T1000 (cell line): ENCODE measurements around the gene DSCAML1.

ENCODE experiments used
- DNase-seq: peaks from one replicate; lab custom pipeline; 2025; ENCODE audit warnings: mixed read lengths; lab: John Stamatoyannopoulos, UW

DSCAML1 gene

DNA sequence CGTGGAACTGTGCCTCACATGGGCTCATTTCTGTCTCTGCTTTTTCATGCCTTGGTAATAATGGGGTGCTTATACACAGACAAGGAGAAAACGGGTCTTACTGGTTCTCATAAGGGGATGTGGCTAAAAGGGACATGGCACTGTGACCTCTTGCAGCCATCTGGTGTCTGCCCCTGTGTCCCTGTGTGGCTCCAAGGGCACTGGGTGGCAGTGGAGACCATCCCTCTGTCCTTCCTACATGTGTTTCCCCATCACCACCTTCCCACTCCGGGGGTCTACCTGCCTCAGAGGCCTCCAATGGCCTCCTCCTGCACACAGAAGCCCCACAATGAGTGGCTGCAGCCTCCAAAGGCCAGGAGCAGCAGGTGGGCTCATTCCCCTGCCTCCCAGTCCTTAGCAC lies 248.1 kb downstream of the DSCAML1 start:
- no peak for DNase-seq

DNA sequence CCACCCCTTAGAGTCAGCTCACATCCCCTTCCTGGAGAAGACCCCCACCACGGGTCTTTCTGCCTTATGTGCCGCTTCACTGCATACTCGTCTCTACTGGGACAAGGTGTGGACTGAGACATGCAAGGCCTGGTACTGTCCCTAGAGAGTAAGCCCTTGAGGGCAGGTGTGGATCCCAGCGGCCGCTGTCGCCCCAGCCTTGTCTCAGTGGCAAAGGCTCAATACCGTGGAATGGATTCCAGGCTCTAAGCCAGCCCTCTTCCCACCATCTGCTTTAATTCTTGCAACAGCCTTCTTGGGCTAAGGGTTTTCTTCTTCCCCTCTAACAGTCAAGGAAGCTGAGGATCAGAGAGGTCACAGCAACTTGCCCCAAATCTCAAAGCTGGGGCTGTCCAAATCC lies 249.1 kb downstream of the DSCAML1 start:
- no peak for DNase-seq

DNA sequence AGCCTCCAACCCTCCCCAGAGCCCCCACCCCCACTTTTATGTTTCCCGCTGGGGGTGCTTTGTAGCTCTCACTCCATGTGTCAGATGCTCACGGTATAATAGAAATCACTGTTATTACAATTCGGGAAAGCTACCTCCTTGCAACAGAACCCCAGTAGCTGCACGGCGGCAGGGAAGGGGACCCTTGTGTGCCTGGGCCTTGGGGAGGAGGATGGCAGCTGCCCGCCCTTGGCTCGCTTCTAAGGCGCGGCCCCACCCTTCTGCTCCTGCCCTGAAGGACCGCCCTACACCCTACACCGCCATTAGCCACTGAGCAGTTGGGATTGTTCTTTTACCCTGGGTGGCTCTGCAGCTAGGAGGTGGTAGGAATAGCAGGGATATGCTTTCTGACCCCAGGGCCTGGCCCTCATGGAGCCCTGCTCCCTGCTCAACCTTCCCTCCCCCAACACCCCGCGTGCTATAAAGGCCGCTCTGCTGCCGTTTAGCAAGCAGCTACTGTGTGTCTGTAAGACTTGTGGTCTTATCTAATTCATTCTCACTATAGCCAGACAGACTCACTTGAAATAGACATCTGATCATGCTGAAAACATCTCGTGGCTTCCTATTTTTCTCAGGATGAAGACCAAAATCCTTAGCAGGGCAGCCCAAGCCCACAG lies 249.7 kb downstream of the DSCAML1 start:
- DNase-seq: no peak

DNA sequence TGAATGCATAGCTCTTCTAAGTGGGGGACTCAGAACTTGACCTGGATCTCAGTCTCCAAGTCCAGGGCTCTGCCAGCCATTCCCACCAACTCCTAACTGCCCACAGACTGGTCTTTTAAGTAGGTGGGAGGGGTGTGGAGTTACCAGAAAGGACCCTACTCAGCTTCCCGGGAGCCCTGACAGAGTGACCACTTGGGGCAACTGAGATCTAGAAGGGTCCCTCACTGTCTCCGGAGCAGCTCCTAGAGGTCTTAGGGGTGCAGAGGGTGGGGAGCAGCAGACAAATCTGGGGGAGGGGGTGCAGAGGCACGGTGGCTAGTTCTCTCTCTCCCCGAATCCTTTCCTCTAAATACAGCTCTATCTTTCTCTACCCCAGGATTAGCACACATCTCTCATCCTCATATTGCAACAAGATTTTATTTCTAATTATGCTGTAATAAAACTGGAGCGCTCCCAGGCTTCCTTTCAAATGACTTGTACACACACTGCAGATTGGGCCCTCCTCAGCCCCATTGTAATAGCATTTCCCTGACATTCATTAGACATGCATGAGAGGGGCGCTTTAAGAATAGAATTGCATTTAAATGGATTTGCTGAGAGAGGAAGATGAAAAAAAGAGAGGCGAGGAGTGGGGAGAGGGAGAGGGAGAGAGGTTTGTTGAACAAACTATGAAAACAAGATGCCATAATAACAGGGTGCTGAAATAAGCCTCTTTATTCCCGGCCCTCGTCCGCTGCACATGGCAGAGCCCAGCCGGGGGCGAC lies 250.4 kb downstream of the DSCAML1 start:
- no peak for DNase-seq

DNA sequence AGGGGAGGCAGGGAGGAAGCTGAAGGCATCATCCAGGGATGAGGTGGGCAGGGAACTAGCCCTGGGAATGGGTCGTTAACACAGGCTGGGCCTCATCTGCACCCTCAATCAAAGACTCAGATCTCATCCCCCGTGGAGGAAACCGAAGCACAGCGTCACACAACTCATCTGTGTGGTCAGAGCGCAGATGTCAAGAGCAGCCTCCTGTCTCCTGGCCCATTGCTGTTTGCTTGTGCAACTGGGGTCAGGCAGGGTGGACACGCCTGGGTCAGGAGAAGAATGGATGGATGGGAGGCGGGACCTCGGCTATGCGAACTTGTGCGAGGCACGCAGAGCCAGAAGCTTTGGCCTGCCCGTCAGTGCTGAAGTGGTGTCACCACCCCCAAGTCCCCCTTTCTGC lies 251.3 kb downstream of the DSCAML1 start:
- no peak for DNase-seq

DNA sequence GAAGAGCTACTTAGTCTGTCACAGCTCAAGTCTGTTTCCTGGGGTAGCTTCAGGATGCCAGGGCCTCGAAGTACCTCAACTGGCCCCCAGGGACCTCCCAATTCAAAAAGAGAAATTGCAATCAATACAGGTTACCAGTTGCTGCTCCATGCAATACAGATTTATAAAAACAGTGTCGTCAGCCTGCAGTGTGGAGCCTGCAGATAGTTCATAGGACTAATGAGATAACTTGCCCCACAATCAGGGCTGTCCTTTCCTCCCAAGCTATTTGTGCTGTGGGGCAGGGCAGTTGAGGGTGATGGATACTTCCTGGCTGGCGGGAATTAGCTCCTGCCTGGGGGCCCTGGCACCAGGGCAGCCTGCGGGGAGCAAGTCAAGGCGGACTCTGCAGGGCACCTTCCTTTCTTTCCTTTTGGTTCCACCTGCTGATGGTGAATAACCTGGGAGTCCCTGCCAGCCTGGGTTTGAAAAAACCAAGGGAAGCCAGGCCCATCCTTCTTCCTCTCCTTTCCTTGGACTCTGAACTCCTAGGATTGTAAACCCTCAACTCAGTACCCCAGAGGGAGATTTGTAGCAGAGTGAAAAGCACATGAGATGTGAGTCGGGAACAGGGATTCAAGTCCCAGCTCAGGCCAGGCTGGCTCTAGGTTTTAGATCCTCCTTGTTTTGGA lies 252.8 kb downstream of the DSCAML1 start:
- DNase-seq: no peak

DNA sequence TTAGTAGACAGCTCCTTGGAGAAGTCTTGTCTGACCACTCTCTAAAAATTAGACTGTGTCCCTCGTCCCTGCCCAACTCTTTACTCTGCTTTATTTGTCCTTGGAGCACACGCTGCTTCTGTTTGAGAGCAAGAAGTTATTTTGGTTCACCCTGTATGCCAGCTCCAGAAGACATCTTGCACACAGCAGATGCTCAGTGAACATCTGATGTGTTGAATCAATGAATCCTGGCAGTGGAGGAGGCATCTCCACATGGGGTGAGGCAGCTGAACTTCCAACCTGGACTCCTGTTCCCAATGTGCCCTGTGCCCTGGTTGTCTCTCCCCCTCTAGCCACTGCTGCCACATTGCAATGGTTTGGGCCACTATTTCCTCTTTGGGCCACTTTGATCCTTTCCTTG lies 255.8 kb downstream of the DSCAML1 start:
- DNase-seq: no peak

DNA sequence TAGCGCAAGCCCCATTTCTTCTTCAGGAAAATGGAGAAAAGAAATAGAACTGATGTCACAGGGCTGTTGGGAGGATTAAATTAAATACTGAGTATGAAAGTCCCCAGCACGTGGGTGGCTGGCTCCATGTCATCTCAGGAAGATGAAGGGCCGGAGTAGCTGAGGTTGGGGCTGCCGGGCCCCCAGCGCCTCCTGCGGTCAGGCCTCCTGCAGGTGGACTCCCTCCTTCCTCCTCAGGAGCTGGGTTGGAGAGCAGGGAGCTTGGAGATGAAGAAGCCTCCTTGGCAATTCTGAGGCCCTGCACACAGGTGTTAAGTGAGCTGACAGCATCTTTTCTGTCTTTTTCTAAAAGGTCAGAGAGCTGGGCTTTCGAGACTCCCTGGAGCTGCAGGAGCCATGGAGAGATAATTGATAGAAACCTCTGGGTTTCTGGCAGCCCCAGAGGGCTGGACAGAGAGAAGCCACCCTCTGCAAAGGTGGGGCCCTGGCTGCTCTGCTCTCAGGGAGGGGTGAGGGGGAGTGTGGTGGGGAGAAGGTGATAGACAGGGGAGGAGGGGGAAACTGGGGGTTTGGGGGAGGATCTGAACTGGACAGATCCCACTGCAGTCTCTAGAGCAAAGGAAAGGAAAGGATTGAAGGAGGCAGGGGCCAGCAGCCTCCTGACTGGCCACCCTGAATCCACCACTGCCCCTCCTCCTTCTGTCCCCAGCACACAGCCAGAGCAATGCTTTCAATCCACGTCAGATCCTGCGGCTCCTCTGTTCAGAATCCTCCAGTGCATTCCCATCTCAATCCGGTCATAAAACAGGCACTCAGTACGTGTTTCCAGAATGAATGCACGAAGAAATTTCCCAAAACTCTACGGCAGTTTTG lies 258.5 kb downstream of the DSCAML1 start:
- no peak for DNase-seq

DNA sequence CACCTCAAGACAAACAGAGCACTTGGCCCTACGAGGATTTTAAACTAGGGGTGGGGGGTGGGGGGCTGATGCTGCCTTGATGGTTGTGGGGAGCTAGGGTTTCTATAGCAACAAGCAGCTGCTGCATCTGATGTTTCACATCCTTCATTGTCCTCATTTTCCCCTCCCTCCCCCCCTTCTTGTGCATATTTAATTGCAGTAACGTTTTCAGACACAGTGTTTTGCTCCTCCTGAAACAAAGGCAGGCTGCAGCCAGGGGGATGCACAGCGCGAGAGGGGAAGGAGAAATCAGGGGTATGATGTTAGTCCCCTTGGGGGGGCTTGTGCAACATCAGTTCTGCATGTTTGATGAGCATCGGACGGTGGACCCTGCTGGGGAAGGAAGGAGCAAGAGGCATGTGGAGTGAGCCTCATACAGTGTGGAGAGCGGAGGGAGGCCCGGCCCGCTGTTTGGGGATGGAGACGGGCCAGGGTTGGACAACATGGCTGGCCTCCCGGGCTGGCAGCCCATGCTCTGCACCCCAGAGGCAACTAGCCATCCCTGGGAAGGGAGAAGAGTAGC lies 261.1 kb downstream of the DSCAML1 start:
- no peak for DNase-seq

DNA sequence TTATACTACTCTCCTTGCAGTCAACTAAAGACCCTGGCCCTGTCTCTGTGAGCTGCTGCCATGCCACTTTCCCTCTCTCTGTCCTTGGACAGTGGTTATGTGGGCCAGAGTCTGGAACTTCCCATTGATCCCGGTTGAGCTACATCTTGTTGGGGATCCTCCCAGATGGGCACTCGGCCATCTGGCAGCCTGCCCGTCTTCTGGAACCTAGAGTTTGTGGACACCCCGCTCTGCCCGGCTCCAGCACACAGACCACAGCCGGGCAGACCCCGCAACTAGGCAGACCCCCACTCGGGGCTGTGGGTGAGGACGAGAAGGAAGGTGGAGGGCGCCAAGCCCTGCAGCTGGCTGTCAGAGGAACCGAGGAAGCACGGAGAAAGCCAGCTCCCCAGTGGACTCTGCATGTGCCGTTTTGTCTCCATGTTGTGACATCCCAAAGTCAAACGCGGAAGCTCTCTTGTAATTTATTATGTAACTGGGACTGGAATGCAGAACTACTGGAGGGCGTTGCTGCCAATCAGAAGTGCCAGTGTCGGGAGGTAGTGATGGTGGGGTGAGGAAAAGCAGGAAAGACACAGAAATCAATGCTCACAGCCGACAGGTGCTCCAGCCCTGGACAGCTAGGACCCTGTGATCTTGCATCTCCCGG lies 261.7 kb downstream of the DSCAML1 start:
- no peak for DNase-seq

DNA sequence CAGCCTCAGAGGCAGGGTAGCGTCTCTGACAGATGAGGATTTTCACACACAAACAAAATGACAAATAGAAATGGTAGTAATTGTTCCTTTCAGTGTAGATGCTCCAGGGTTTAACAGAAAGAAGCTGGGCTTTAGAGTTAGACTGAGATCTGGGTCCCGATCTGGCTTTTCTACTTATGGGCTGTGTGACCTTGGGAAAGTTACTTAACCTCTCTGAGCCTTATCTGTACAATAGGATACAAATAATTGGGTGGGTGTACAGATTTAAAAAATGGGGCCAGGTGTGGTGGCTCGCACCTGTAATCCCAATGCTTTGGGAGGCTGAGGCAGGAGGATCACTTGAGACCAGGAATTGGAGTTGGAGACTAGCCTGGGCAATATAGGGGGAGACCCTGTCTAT lies 264.4 kb downstream of the DSCAML1 start:
- no peak for DNase-seq

DNA sequence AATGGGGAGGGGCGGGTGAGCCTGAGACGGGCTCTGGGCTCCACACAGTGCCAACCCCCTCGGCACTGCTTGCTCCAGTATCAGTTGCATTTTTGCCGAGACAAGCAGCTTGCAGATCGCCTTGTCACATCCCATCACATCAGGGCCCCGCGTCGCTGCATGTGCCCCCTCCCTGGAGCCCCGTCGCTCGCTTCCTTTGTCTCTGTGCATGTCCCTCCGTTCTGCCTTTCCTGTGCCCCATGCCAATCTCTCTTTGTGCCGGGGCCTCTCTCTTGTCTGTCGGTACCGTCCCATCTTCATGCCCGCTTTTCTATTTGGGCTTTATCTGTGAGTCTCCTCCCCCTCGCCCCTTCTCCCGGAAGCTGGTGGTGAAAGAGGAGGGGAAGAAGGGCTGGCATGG lies 267.2 kb downstream of the DSCAML1 start:
- no peak for DNase-seq

DNA sequence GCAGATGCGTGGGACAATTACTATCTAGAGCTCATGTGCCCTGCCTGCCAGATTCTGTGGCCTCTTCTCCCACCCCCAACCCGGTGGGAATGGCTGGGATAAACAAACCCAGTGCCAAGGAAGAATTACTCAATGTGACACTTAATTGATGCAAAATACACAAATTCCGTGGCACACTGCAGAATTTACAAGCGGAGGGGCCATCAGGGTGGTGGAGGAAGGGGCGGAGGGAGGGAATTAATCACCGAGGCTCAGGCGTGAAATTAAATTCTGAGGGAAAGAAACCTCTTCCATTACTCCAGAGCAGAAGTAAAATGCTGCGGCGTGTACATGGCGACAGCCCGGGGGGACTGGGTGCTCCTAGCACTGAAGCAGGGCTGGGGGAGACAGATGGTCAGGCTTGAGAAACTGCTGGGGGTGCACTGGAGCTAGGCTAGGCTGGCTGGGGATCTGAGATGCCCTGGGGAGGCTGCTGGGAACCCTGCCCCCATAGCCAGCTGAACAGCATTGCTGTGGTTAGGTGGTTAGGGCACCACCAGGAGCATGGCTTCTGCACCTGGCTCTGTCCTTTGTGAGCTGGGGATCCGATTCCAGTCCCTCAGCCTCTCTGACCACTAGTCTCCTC lies 268.8 kb downstream of the DSCAML1 start:
- no peak for DNase-seq

DNA sequence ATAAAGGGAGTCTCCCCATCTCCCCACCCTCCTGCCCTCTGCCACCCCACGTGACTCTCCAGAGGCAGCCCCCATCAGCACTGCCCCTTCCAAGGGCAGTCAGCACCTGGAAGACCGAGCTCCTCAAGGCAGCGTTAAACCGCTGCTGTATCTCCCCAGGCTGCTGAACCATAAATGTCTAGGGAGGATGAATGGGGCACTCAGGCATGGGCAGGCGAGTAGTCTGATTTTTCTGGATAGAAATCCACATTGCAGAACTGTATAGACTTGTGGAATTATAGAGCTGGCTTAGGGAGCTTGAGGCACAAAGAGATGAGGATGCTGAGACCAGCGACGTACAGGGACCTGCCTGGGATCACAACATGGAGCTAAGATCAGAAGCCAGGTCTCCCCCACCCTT lies 269.7 kb downstream of the DSCAML1 start:
- no peak for DNase-seq

DNA sequence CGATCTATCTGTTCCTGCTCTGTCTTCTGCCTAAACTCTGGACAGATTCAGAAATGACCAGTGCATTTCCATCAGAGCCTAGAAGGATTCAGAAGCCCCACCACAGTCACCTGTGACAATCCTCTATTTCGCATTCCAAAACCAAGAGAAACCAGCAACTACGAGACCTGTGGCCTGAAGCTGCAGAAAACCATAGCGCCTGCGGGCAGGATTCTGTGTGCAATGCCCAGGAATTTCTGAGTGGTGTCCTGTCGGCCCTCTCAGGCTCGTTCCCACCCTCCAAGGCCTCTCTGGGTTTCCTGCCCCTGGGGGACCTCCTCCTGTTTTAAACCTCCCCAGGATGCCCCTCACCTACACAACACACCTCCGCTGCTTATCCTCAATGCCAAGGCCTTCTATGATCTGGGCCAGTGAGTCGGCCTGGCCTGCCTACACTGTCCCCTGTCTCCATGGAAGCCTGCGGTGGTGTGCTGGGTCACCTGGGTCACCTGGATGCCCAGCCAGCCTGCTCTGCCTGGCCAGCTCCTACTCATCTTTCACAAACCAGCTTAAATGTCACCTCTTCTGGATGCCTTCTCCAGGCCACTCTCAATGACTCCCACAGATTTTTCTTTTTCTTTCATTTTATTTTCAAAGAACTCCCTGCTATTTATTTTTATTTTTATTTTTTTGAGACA lies 271.0 kb downstream of the DSCAML1 start:
- DNase-seq: no peak

DNA sequence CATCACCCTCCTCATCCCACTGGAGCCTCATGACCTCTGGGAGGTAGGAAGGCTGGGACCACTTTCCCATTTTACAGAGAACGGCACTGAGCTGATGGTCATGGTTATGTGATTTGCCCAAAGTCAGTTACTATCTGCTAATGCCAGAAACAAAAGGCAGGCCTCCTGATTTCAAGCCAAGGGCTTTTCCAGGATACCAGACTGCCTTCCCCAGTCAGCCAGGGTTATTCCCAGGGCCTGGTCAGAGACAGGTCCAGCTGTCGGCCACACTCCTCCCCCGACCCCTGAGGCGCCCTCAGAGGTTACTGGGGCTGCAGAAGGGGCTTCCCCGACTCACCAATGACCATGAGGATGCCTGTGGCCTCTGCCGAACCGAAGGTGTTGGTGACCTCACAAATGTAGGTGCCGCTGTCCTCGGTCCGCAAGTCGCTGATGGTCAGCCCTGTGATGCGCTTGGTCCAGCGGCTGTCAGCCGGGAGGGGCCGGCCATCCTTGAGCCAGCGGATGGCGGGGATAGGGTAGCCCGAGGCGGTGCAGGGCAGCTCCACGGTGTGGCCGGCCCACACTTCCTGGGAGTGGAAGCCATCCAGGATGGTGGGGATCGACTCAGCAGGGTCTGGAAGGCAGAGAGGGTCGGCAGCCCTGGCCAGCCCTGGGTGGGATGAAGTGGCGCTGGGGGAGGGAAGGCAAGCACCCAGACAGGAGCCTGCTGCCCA lies 272.4 kb downstream of the DSCAML1 start:
- no peak for DNase-seq

DNA sequence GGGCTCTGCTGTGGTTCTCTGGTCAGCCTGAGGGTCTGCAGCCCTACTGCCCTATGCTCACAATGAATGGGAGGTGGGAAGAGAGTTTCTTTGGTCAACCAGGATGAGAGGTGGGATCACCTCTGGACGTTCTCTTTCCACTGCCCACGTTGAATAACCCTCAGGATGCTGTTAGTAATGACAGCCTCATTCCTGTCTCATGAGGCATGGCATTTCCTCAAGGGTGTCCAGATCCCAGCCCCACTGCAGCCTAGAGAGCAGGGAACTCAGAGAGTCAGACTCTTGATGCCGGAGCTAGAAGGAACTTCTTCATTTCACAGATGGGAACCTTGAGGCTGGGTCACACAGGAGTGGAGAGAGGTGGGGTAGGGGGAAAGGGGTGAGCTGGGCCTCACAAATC lies 273.3 kb downstream of the DSCAML1 start:
- no peak for DNase-seq

DNA sequence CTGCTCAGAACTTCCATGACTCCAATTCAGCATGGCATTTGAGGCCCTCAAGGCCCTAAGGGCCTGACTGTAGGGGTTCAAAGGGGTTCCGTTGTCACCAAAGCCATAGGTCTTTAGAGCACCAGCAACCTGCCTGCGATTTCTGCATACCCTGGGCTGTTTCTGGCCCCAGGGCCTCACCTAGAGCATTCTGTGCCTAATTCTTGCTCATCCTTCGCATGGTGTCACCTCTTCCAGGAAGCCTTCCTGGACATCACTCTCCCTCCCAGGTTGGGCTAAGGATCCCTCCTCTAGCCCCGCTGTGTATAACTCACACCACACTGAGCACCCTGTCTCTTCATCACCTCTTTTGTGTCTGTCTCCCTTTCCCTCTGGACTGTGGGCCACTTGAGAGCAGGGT lies 275.0 kb downstream of the DSCAML1 start:
- DNase-seq: no peak

DNA sequence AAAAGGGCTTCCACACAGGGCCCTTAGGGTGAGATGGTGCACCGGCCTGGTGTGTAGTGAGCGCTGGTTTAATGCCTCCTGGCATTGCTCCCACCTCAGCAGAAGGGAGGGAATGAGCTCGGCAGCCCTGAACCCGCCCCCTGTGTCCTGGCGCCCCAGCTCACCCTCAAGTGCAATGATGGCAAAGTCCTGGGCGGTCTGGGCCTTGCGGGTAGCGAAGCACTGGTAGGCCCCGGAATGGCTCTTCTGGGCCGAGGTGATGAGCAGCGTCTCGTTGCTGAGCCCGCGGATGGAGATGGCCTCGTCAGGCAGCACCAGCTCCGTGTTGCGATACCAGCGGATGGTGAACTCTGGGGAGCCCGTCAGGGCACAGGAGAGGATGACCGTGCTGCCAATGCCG lies 276.1 kb downstream of the DSCAML1 start:
- no peak for DNase-seq

DNA sequence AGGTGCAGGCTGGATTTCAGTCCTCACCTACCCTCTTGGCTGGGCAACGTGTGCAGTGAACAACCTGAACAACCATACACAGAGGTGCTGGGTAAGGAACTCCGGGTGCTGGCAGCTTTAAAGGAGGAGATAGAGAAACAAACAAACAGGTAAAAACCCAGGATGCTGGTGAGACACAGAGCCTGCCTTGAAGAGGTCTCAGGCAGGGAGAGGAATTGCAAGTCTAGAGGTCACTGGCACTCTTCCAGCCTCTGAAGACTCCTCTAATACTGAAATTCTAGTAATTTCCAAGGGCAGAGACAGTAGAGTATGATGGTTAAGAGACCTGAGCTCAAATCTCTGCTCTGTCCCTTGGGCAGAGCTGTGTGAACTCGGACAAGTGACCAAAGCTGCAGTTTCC lies 276.8 kb downstream of the DSCAML1 start:
- DNase-seq: no peak
